GM23248 (cell line): ENCODE data around the gene ACBD7.

Experiments
- EZH2 ChIP-seq: fragments of 200-600 bp; sonication (generic); IDR thresholded peaks from 2 replicates; pipeline ENCODE4 v1.6.1; 2018; ENCODE audit warnings: antibody characterized with exemption, mild to moderate bottlenecking; ENCODE audit not compliant: insufficient read depth, poor library complexity, severe bottlenecking
- EZH2phosphoT487 ChIP-seq: fragments of 200-600 bp; sonication (generic); IDR thresholded peaks from 2 replicates; pipeline ENCODE4 v1.6.1; 2018; ENCODE audit warnings: antibody characterized with exemption, moderate library complexity, mild to moderate bottlenecking, low read depth; ENCODE audit not compliant: insufficient read depth

GRCh38 chr10:15046626-15047025 lies 42.0 kb downstream of the ACBD7 start:
- no peak for TF ChIP-seq EZH2
- TF ChIP-seq EZH2phosphoT487: no peak
